Stimulated activated CD8-positive, alpha-beta memory T cell treated with anti-CD3 and anti-CD28 coated beads, Interleukin-15, amount 100 ng/mL, for 24 hours (primary cell): ENCODE data around the gene PLXNA1.

Experiments used
- DNase-seq: peaks from one replicate; pipeline ENCODE4 v3.0.0-alpha.2; 2020; ENCODE audit warnings: low read depth

The PLXNA1 gene

DNA sequence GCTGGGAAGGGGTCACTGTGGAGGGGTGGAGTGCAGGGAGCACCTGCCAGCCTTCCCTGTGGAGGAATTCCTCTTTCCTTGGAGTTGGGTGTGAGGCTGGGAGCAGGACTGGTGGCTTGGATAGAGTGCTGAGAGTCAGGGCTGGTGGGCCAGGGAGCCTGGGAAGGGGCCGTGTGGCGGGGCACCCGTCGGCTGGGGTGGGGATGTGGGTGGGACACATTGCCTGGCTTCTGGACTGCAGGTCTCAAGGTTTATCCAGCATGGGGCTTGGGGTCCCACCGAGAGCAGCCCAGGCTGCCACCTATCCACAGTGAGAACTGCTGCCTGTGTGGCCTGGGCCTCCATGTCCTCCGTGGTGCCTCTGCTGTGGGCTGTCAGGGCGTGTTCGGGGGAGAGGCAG, 4.7 kb downstream of the PLXNA1 start:
- no peak for DNase-seq

DNA sequence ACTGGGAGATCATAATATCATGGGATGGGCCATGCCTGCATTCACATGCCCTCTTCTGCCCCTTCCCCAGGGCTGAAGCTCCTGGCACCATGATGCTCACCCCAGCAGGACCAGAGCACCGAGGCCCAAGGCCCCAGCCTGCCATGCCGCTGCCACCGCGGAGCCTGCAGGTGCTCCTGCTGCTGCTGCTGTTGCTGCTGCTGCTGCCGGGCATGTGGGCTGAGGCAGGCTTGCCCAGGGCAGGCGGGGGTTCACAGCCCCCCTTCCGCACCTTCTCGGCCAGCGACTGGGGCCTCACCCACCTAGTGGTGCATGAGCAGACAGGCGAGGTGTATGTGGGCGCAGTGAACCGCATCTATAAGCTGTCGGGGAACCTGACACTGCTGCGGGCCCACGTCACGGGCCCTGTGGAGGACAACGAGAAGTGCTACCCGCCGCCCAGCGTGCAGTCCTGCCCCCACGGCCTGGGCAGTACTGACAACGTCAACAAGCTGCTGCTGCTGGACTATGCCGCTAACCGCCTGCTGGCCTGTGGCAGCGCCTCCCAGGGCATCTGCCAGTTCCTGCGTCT, 5.6 kb downstream of the PLXNA1 start:
- DNase-seq: no peak

DNA sequence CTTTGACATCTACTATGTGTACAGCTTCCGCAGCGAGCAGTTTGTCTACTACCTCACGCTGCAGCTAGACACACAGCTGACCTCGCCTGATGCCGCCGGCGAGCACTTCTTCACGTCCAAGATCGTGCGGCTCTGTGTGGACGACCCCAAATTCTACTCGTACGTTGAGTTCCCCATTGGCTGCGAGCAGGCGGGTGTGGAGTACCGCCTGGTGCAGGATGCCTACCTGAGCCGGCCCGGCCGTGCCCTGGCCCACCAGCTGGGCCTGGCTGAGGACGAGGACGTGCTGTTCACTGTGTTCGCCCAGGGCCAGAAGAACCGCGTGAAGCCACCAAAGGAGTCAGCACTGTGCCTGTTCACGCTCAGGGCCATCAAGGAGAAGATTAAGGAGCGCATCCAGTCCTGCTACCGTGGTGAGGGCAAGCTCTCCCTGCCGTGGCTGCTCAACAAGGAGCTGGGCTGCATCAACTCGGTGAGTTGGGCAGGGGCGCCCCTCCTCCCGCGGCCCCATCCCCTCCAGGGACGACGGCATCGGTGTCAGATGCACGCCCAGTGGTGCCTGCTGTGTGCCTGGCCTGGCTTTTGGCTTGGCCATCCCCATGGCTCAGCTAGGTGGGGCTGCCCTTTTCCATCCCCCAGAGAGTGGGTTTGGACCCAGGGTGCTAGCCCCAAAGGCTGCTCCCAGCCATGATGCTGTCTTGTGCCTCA, 6.6 kb downstream of the PLXNA1 start:
- DNase-seq: no peak

DNA sequence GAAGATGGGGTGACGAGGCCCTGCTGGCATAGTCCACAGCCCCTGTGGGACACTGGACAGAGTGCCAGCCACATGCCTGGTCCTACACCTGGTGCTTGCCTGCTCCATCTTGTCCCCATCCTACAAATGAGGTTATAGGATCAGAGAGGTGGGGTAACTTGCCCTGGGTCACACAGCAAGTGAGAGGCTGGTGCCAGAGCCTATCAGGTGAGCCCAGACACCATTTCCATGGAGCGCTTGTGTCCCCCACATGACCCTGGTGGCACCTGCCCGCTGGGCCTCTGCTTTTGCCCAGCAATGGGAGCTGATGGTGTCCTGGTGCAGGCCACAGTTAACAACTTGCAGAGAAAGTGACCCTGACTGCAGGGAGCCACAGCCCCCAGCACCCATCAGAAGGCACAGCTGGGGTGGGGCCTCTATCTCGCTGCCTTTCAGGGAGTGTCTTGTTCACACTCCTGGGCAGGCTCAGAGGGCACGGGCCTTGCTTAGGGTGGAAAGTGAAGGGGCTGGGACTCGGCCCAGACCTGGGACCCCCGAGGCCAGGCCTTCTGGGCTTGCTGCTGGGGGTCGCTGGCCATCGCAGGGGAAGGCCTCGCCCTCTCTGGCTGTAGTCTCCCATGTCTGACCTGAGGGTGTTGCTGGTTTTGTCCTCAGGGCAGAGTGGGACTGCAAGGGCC, 7.2 kb downstream of the PLXNA1 start:
- DNase-seq: no peak

DNA sequence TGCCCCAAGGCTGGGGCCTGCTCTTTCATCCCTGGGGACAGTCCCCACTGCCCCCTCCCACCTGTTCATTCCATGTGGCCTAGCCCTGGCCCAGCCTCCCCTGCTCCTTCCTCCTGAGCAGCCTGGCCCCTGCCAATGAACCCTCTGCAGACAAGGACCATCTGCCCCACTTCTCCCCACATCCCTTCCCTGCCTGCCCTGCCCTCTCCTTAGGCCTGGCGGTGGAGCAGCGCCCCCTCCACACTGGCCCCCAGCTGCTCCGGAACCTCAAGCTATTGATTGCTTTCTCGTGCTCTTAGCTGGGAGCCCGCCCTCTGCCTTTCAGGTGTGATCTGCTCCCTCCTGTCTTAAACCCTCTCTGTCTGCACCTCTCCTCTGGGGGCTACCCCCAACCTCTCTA, 8.0 kb downstream of the PLXNA1 start:
- DNase-seq: no peak

DNA sequence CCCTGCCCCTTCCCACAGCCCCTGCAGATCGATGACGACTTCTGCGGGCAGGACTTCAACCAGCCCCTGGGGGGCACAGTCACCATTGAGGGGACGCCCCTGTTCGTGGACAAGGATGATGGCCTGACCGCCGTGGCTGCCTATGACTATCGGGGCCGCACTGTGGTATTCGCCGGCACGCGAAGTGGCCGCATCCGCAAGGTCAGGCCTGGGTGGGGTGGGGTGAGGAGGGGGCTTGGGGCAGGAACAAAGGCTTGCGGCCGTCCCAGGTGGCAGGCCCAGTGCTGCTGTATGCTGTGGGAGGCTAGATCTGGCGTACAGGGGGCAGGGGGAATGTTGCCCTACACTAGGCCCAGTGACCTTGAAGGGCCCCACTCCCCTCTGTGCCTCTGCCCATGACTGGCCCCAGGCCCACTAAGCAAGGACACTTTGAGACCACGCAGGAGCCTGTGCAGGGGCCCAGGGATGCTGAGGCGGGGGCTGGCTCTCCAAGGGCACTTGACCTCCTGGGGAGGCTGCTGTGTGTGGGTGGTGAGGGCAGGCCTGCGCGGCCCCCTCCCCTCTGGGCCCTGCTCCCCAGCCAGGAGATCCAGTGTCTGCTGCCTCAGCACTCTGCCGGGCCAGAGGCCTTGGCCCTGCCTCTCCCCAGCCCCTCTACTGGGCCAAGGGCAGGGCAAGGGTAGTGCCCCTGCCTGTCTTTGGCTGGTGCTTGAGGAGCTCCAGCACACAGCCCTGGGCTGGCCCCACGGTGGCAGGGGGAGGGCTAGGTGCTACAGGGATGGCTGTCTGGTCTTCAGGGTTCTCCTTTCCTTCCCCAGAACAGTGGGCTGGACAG, 8.7 kb downstream of the PLXNA1 start:
- DNase-seq: no peak

DNA sequence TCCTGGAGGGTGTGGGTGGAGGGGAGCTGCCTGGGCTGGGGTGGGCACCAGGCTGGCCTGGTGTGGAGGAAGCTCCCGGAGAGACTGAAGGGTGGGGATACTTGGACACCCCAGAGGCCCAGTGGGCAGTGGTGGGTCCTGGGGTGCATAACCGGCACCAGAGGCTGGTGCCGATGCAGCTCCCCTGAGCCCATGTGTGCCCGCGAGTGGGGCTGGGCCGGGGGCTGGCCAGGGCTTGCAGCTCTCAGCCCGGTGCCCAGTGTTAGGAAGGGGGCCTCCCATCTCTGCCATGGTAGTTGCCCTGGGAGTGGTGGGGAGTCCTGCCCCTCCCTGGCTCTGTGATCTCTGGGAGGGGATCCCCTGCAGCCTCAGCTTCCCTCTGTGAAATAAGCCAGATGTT, 9.3 kb downstream of the PLXNA1 start:
- DNase-seq: no peak

DNA sequence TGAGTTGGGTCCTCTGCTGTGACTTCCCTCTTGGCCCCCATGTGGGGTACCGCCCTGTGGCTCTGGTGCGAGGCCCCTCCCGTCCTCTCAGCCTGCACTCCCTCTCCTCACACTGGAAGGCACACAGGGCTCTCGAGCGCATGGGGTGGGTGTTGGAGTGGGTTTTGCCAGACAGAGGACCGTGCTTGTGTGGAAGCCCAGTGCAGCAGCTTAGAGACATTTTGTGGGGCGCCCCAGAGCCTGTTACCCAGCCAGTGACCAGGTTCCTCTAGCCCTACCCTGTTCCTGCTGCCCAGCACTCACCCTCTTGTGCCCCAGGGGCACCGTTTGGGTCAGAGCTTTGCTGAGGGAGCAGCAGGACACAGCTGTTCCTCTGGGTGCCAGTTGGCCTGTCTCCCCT, 9.9 kb downstream of the PLXNA1 start:
- no peak for DNase-seq

DNA sequence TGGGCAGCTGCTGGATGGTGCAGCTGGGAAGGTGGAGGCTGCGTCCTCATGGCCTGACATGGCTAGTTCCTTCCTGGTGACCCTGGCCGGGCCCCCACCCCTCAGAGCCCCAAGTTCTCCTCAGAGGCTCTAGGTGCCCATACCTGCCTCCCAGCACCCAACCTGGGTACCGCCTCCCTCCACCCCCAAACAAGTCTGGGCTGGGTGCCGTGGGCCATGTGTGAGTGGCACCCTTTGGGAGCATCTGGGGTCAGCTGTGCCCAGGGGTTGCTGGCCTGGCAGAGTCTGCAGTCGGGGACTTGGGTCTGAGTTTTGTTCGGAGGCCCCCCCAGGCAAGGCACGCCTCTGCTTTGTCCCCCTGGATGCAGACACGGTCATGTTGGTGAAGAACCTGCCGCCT, 10.5 kb downstream of the PLXNA1 start:
- no peak for DNase-seq

DNA sequence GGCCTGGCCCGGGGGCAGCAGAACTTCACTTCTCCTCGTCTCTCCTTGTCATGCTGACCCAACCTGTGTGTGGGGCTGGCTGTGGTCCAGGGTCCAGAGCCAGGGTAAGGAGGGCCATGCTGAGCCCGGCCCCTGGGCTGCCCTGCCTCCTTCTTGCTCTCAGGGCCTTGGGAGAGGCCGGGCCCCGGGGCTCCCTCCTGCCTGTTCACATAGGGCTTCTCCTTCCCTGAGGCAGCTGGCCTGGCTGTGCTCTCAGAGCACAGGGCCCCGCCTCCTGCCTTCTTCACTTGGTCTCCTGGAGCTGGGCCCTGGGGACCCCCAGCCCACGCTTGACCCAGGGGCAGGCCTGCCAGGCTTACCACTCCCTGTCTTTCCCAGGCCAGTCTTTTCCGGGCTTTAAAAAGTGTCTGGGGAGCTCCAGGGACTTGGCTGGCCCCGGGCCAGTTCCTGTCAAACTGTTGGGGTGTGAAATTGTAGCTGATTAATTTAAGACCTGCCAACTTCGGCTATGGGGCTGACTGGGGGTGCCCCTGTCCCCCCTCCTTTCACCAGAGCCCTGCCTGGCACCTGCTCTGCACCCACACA, 11.8 kb downstream of the PLXNA1 start:
- DNase-seq: no peak

DNA sequence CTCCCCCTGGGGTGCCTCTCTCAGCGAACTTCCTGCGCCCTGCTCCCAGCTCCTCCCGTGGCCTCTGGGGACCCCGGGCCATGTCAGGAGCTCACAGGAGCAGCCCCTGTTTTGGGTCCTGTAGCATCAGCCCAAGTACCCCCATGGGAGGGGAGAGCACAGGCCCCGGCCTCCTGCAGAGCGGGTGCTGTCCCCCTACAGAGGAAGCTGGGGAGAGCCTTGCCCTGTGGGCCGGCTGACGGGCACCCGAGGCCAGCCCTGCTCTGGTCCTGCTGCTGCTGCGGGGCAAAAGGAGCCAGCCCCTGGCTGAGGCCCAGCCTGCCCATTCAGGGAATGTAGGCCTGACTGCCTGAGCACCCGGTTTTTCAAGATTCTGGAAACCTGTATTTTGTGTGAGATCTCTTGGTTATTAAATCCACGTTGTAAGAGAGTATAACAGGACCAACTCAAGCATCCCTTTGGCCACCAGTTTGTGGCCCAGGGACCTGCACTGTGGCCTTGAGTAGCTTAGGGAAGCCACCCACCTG, 12.4 kb downstream of the PLXNA1 start:
- no peak for DNase-seq

DNA sequence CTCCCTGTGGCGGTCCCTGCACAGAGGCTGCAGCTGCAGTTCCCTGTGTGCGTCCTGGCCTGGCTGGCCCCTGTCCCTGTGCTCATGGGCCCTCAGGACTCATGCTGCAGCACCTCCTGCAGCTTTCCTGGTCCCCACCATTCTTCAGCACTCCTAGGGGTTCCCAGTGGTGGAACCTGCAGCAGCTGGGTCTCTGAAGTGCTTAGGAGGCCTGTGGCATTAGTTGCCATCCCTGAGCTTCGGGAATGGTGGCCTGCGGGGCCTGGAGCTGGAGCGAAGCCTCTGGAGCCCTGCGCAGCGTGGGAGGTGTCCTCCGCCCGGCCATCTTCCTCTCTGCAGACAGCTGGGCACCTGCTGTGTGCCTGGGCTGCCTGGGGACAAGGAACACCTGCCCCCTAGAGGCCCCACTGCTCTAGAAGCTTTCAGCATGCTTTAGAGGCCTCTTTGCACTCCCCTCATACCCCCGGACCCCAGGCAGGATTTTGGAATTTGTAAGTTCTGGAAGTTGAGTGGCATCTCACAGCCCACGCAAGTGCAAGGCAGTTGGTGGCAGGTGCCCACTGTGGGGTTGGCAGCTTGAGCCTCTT, 13.1 kb downstream of the PLXNA1 start:
- DNase-seq: no peak

DNA sequence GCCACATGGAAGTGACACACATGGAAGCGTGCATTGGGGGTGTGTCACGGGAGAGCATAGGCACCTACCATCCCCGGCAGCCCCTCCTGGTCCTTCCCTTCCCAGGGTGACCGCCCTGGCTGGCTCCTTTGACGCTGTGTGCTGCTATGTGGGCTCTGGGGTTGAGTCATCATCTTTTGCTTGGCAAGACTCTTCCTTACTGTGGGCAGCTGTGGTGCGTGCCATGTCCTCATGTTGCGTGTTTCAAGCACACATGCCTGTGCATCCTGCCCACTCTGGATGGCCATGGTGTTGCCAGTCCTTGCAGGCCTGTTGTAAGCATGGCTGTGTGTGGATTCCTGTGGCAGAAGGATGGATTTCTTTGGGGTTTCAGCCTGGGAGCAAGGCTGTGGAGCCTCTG, 14.0 kb downstream of the PLXNA1 start:
- DNase-seq: no peak

DNA sequence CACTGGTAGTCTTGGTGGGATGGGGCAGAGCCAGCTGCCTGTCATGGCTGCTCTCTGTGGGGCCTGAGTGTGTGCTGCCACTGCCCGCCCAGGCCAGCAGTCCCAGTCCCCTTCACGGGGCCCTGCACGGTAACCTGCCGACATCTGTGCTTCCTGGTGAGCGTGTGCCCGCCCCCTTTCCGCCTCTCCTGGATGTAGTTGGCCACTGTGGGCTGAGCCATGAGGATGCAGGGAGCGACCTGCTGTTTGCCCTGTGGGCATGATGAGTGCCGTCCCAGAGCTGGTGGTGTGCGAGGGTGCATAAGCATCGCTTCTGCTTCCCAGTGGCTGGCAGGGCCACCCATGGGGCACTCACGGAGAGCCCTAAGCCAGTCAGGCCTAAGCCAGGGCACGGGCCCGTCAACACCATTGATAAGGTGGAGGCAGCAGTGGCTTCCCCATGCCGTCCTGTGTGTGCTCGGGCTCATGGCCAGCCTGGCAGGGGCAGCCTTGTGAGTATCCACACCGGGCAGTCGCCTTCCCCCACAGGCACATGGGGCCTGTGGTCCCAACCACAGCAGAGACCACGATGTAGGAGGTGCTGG, 14.6 kb downstream of the PLXNA1 start:
- no peak for DNase-seq

DNA sequence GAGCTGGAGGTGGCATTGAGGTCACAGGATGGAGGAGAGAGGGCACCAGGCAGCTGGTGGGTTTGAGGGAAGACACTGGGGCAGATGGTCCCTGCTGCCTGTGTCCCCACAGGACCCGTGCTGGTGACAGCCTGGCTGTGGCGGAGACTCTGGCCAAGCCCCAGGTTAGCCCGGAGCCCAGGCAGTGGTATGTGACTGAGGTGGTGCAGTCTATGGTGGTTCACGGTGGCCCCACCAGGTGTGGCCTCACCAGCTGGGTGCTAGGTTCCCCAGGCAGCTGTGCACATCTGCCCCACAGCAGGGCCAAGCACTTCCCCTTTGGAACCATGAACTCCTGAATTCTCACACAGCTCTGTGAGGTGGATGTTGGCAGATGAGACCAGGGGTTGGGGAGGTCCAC, 15.4 kb downstream of the PLXNA1 start:
- no peak for DNase-seq

DNA sequence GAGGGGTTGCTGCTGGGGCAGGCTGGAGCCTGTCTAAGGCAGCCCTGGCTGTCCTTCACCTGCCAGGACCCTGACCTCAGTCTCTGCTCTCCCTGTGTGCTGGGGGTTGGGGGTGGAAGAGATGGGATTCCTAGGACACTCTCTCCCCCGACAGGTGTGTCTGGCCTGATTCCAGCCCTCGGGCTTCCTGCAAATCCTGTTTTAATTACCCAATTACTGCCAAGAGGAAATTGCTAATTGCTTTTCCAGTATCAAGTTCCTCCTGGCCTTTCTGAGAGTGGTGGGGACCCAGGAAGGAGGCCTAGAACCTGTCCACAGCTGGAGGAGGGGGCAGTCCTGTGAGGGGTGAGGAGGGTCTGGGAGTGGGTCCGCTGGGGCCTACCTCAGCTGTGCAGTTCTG, 15.8 kb downstream of the PLXNA1 start:
- no peak for DNase-seq

DNA sequence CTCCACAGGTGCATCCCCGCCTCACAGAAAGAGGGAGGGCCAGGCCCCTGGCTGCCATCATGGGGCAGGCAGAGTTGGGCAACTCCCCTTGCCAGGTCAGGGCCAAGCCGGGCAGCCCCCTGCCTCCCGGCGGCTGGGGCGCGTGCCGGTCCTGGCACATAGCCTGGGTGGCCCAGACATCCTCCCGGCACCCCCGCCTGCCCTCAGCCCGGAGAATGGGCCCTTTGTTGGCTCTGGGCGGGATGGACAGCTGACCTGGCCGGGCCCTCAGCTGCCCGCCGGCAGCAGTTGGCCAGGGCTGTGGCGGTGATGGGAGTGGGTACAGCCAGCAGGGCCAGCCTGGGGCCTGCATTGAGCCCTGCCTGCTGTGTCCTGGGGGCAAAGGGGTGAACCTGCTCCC, 16.5 kb downstream of the PLXNA1 start:
- no peak for DNase-seq

DNA sequence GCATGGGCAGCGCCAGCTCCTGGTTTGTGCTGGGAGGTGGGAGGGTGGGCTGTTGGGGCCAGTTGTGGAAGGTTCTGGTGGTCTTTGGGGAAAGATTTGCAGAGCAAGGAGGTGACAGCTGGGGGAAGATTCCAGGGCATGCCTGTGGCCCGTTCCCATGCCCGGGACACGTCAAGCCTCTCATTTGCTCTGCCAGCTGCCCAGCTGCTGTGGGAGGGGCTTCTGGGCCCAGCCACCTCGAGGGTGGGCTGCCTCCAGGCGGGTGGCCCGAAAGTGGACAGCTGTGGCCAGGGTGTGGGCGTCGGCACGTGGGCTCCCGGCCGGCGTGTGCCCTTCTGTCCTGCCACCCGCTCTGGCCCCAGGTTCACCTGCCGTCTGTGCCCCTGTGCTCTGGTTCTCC, 17.2 kb downstream of the PLXNA1 start:
- no peak for DNase-seq

DNA sequence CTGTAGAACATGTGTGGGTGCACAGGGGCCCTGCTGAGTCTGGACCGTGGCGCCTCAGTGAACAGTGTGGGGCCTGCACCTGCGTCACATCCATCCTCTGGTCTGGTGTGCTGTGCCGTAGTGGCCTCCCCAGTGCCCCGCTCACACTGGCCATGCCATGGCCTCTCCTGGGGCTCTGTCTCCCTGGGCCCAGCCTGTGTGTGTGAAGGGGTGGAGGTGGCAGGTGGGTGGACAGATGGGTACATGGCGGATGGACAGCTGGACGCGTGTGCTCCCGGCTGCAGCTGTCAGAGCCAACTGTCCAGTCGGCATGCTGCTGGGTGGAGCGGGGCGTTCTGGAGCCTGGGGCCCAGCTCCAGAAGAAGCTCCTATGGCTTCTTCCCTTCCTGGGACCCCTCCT, 17.8 kb downstream of the PLXNA1 start:
- DNase-seq: no peak

DNA sequence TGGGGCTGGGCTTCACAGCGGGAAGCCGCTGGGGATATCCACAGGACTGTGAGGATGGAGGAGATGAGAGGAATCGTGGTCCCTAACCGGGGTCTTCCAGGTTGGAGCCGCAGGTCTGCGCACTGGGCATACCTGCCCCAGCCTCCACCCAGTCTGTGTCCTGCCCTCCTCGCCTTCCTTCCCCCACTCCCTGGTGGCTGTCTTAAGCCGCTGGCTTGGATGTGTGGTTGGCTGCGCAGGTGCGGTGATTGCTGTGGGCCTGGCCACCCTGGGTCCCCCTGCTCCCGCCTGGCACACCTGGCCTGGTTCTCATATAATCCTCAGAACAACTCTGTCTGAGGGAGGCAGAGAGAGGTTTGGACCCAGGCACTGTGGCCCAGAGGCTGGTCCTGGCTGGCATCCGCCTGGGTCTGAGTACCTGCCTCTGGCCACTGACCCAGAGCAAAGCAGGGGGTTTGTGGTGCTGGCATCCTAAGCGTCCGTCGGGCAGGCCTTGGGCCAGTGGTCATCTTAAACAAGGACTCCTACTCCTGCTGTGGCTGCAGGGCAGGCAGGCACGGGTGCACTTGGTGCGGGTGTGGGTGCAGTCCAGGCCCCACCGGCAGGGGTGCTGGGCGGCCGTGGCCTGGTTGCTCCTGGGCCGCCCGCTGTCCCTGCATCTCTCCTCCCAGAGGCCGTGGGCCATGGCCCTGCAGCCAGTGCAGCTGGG, 18.7 kb downstream of the PLXNA1 start:
- DNase-seq: no peak
